Activated CD4-positive, alpha-beta T cell treated with anti-CD3 and anti-CD28 coated beads, Interleukin-2, amount 10 ng/mL, durations not matched to agents 7 days and 5 days (primary cell): ENCODE measurements around the gene WDFY2. TPM values are rescaled to one million over a fixed set of nuclear protein-coding genes. Genes with fewer than 3 reads are reported as not detected.

Source experiments
- CTCF ChIA-PET: fragments of 350-600 bp; sonication (Branson Sonifier 250); formaldehyde crosslinking; loops from one replicate; lab custom pipeline; 2021; ENCODE audit warnings: antibody characterized with exemption; lab: Charles Lee
- POLR2A ChIA-PET: fragments of 350-600 bp; sonication (Branson Sonifier 250); formaldehyde crosslinking; loops from one replicate; lab custom pipeline; 2021; ENCODE audit warnings: antibody characterized with exemption; lab: Charles Lee
- DNase-seq: peaks from one replicate; pipeline ENCODE4 v3.0.0-alpha.2; 2020
- H3K27ac Mint-ChIP-seq: one replicate; pipeline ENCODE4 v1.8.0; 2021; ENCODE audit warnings: mild to moderate bottlenecking, moderate library complexity, mixed read lengths
- H3K27me3 Mint-ChIP-seq: one replicate; pipeline ENCODE4 v1.8.0; 2021; ENCODE audit warnings: mixed read lengths
- H3K36me3 Mint-ChIP-seq: one replicate; pipeline ENCODE4 v1.8.0; 2021; ENCODE audit warnings: low read depth, mixed read lengths
- H3K4me1 Mint-ChIP-seq: one replicate; pipeline ENCODE4 v1.8.0; 2021; ENCODE audit warnings: mixed read lengths
- H3K4me3 Mint-ChIP-seq: one replicate; pipeline ENCODE4 v1.8.0; 2021; ENCODE audit warnings: mild to moderate bottlenecking, moderate library complexity, mixed read lengths
- H3K9me3 Mint-ChIP-seq: one replicate; pipeline ENCODE4 v1.8.0; 2021; ENCODE audit warnings: mixed read lengths
- total RNA-seq, 2 experiments: library from RNA; stranded (reverse); gene quantifications; one replicate each; pipeline ENCODE4 v1.2.3, GENCODE V29; 2021

WDFY2 gene
- total RNA-seq, 2 experiments from 2014 or later = 10.9 to 12.6 TPM

- POLR2A ChIA-PET = no interaction called here
- Mint-ChIP-seq H3K9me3 (peaks cover 12% of the 10 kb centered on the region), H3K4me3 (no peak overlapping the region), H3K4me1 (peaks cover 1% of the 10 kb centered on the region), H3K36me3 (peaks cover 1% of the 10 kb centered on the region), H3K27ac (no peak overlapping the region), H3K27me3 (no peaks in the 10 kb centered on the region)
- no peak for DNase-seq
- CTCF ChIA-PET = no interaction called here
Measured at GRCh38 chr13:51668580-51669195, 84.4 kb downstream of the WDFY2 start.

- H3K27me3 Mint-ChIP-seq = no peaks in the 10 kb centered on the region
- CTCF ChIA-PET = no interaction called here
Measured at GRCh38 chr13:51673165-51673564, 88.9 kb downstream of the WDFY2 start.

GRCh38 chr13:51674276-51674675 is 90.0 kb downstream of the WDFY2 start:
- Mint-ChIP-seq H3K36me3 (peaks cover 5% of the 10 kb centered on the region), H3K27me3 (no peaks in the 10 kb centered on the region), H3K4me1 (no peaks in the 10 kb centered on the region), H3K9me3 (peaks cover 12% of the 10 kb centered on the region), H3K27ac (no peak overlapping the region), H3K4me3 (no peak overlapping the region)
- ChIA-PET POLR2A (no interaction called here), CTCF (no interaction called here)
- no peak for DNase-seq

More at GRCh38 chr13:51673165-51673564, 88.9 kb downstream of the WDFY2 start:
- POLR2A ChIA-PET = no interaction called here
- peaks cover 12% of the 10 kb centered on the region for H3K9me3 Mint-ChIP-seq
- peaks cover 5% of the 10 kb centered on the region for H3K36me3 Mint-ChIP-seq
- H3K4me1 Mint-ChIP-seq = no peaks in the 10 kb centered on the region
- no peak overlapping the region for H3K27ac Mint-ChIP-seq
- no peak overlapping the region for H3K4me3 Mint-ChIP-seq
- no peak for DNase-seq

- POLR2A ChIA-PET = no interaction called here
- no peak for DNase-seq
- Mint-ChIP-seq H3K36me3 (peaks cover 5% of the 10 kb centered on the region), H3K27ac (no peak overlapping the region), H3K9me3 (peaks cover 12% of the 10 kb centered on the region), H3K27me3 (no peaks in the 10 kb centered on the region), H3K4me3 (no peak overlapping the region), H3K4me1 (no peaks in the 10 kb centered on the region)
- CTCF ChIA-PET = interaction anchor here (1.0 to 1.1 kb wide), 2 partner anchors 9 to 18 kb away, joined by 3 to 4 read pairs; no protein-coding TSS in a partner anchor
Measured at GRCh38 chr13:51675385-51675784, 91.1 kb downstream of the WDFY2 start.

- Mint-ChIP-seq H3K4me1 (no peaks in the 10 kb centered on the region), H3K27ac (no peak overlapping the region), H3K9me3 (peaks cover 12% of the 10 kb centered on the region), H3K27me3 (no peaks in the 10 kb centered on the region), H3K4me3 (no peak overlapping the region), H3K36me3 (peaks cover 5% of the 10 kb centered on the region)
- no peak for DNase-seq
- CTCF ChIA-PET = interaction anchor here (1.0 to 1.1 kb wide), 2 partner anchors 8 to 19 kb away, joined by 3 to 4 read pairs; no protein-coding TSS in a partner anchor
- POLR2A ChIA-PET = no interaction called here
Measured at GRCh38 chr13:51675877-51676276, 91.6 kb downstream of the WDFY2 start.

- Mint-ChIP-seq H3K4me1 (peaks cover 3% of the 10 kb centered on the region), H3K4me3 (no peak overlapping the region), H3K9me3 (peaks cover 10% of the 10 kb centered on the region), H3K27ac (no peak overlapping the region), H3K36me3 (peaks cover 3% of the 10 kb centered on the region), H3K27me3 (no peaks in the 10 kb centered on the region)
- ChIA-PET POLR2A (no interaction called here), CTCF (no interaction called here)
- DNase-seq = no peak
Measured at GRCh38 chr13:51676739-51677138, 92.5 kb downstream of the WDFY2 start.

GRCh38 chr13:51678420-51678819 is 94.2 kb downstream of the WDFY2 start:
- Mint-ChIP-seq H3K4me1 (peaks cover 3% of the 10 kb centered on the region), H3K36me3 (peaks cover 5% of the 10 kb centered on the region), H3K9me3 (no peaks in the 10 kb centered on the region), H3K4me3 (no peak overlapping the region), H3K27me3 (no peaks in the 10 kb centered on the region), H3K27ac (no peak overlapping the region)
- POLR2A ChIA-PET = no interaction called here
- no peak for DNase-seq
- CTCF ChIA-PET = interaction anchor here (0.7 kb wide), 1 partner anchor 205 kb away, joined by 3 read pairs; no protein-coding TSS in a partner anchor

- Mint-ChIP-seq H3K27ac (no peak overlapping the region), H3K4me1 (peaks cover 3% of the 10 kb centered on the region), H3K36me3 (peaks cover 5% of the 10 kb centered on the region), H3K27me3 (no peaks in the 10 kb centered on the region), H3K4me3 (no peak overlapping the region), H3K9me3 (no peaks in the 10 kb centered on the region)
- POLR2A ChIA-PET = no interaction called here
- DNase-seq = no peak
- CTCF ChIA-PET = interaction anchor here (0.6 to 1.5 kb wide), 3 partner anchors 20 to 1791 kb away, joined by 3 to 4 read pairs (median 3); no protein-coding TSS in a partner anchor
Measured at GRCh38 chr13:51679616-51680015, 95.4 kb downstream of the WDFY2 start.

- Mint-ChIP-seq H3K36me3 (peaks cover 5% of the 10 kb centered on the region), H3K4me1 (peaks cover 3% of the 10 kb centered on the region), H3K27ac (no peak overlapping the region), H3K9me3 (no peaks in the 10 kb centered on the region), H3K4me3 (no peak overlapping the region), H3K27me3 (no peaks in the 10 kb centered on the region)
- no peak for DNase-seq
- CTCF ChIA-PET = interaction anchor here (0.6 to 1.5 kb wide), 3 partner anchors 18 to 753 kb away, joined by 3 to 4 read pairs (median 3); no protein-coding TSS in a partner anchor
- POLR2A ChIA-PET = interaction anchor here (1.0 kb wide), 1 partner anchor 227 kb away, joined by 4 read pairs; no protein-coding TSS in a partner anchor
Measured at GRCh38 chr13:51681037-51681678, 96.9 kb downstream of the WDFY2 start.

- POLR2A ChIA-PET = no interaction called here
Measured at GRCh38 chr13:51682686-51683085, 98.4 kb downstream of the WDFY2 start.

GRCh38 chr13:51683597-51683996 is 99.3 kb downstream of the WDFY2 start:
- H3K27me3 Mint-ChIP-seq = no peaks in the 10 kb centered on the region
- POLR2A ChIA-PET = no interaction called here
- H3K4me1 Mint-ChIP-seq = peaks cover 6% of the 10 kb centered on the region
- no peaks in the 10 kb centered on the region for H3K9me3 Mint-ChIP-seq
- H3K27ac Mint-ChIP-seq = no peak overlapping the region
- no peak overlapping the region for H3K4me3 Mint-ChIP-seq
- DNase-seq = no peak
- CTCF ChIA-PET = interaction anchor here (0.7 to 1.0 kb wide), 3 partner anchors 8 to 133 kb away, joined by 4 read pairs; no protein-coding TSS in a partner anchor
- H3K36me3 Mint-ChIP-seq = peaks cover 2% of the 10 kb centered on the region

More at GRCh38 chr13:51682686-51683085, 98.4 kb downstream of the WDFY2 start:
- Mint-ChIP-seq H3K9me3 (no peaks in the 10 kb centered on the region), H3K4me1 (peaks cover 4% of the 10 kb centered on the region), H3K27ac (no peak overlapping the region), H3K36me3 (peaks cover 2% of the 10 kb centered on the region), H3K27me3 (no peaks in the 10 kb centered on the region), H3K4me3 (no peak overlapping the region)
- no peak for DNase-seq
- CTCF ChIA-PET = no interaction called here

GRCh38 chr13:51684076-51684475 is 99.8 kb downstream of the WDFY2 start:
- Mint-ChIP-seq H3K36me3 (peaks cover 2% of the 10 kb centered on the region), H3K9me3 (no peaks in the 10 kb centered on the region), H3K27ac (no peak overlapping the region), H3K4me1 (peaks cover 6% of the 10 kb centered on the region), H3K27me3 (no peaks in the 10 kb centered on the region), H3K4me3 (no peak overlapping the region)
- POLR2A ChIA-PET = no interaction called here
- CTCF ChIA-PET = interaction anchor here (0.7 to 1.0 kb wide), 3 partner anchors 9 to 133 kb away, joined by 4 read pairs; no protein-coding TSS in a partner anchor
- DNase-seq = no peak
